ENCODE data around the gene SLIT1. TPM values are rescaled to one million over a fixed set of nuclear protein-coding genes. Genes with fewer than 3 reads are reported as not detected.

SLIT1 gene
- polyA plus RNA-seq, 1 donor from 2014 or later = 9.5 TPM

- Histone ChIP-seq H3K79me2 (replicated peaks; ENCODE audit: insufficient read depth, low read length) (no peaks in the 10 kb centered on the region), H3F3A (ENCODE audit: insufficient read depth, low read length, poor library complexity, severe bottlenecking) (no peaks in the 10 kb centered on the region), H3K36me3 (ENCODE audit: insufficient read depth, low read length) (no peaks in the 10 kb centered on the region), H3K4me3 (ENCODE audit: low read length) (no peak overlapping the region), H3K27me3 (ENCODE audit: insufficient read depth, low read depth, low read length) (no peaks in the 10 kb centered on the region), H3K9me3 (ENCODE audit: low read length) (no peaks in the 10 kb centered on the region), H3K9me2 (ENCODE audit: insufficient read depth, low read length) (no peaks in the 10 kb centered on the region), H3K9ac (ENCODE audit: low read length) (no peak overlapping the region), H3K4me2 (ENCODE audit: low read length) (no peak overlapping the region), H2AFZ (ENCODE audit: low read depth, low read length) (no peak overlapping the region), H4K20me1 (ENCODE audit: insufficient read depth) (no peaks in the 10 kb centered on the region), H3K27ac (ENCODE audit: low read length) (no peak overlapping the region)
- TF ChIP-seq EP300 (conservative IDR thresholded peaks at IDR 0.05; ENCODE audit: poor library complexity, severe bottlenecking) (no peak), REST (IDR thresholded peaks at IDR 0.05; ENCODE audit: borderline replicate concordance) (no peak), SMC3 (conservative IDR thresholded peaks at IDR 0.05; ENCODE audit: poor library complexity) (no peak), POLR2AphosphoS5 (IDR thresholded peaks at IDR 0.05) (no peak), CTCF (IDR thresholded peaks at IDR 0.05; ENCODE audit: poor library complexity, severe bottlenecking) (no peak)
Observed at GRCh38 chr10:97119058-97119745, 66.6 kb downstream of the SLIT1 start.

- Histone ChIP-seq H3K9ac (ENCODE audit: low read length) (no peak overlapping the region), H3K36me3 (ENCODE audit: insufficient read depth, low read length) (no peaks in the 10 kb centered on the region), H3K27ac (ENCODE audit: low read length) (no peak overlapping the region), H3K27me3 (ENCODE audit: insufficient read depth, low read depth, low read length) (no peaks in the 10 kb centered on the region), H3K9me2 (ENCODE audit: insufficient read depth, low read length) (no peaks in the 10 kb centered on the region), H3K4me3 (ENCODE audit: low read length) (no peak overlapping the region), H3F3A (ENCODE audit: insufficient read depth, low read length, poor library complexity, severe bottlenecking) (no peaks in the 10 kb centered on the region), H3K79me2 (replicated peaks; ENCODE audit: insufficient read depth, low read length) (no peaks in the 10 kb centered on the region), H3K9me3 (ENCODE audit: low read length) (no peaks in the 10 kb centered on the region), H2AFZ (ENCODE audit: low read depth, low read length) (no peak overlapping the region), H4K20me1 (ENCODE audit: insufficient read depth) (no peaks in the 10 kb centered on the region), H3K4me2 (ENCODE audit: low read length) (no peak overlapping the region)
- TF ChIP-seq SMC3 (conservative IDR thresholded peaks at IDR 0.05; ENCODE audit: poor library complexity) = no peak
- no peak for TF ChIP-seq TAF1 (IDR thresholded peaks at IDR 0.05; ENCODE audit: low read depth)
- TF ChIP-seq CTCF (IDR thresholded peaks at IDR 0.05; ENCODE audit: poor library complexity, severe bottlenecking) = no peak
- TF ChIP-seq EP300 (conservative IDR thresholded peaks at IDR 0.05; ENCODE audit: poor library complexity, severe bottlenecking) = no peak
- no peak for TF ChIP-seq MXI1 (conservative IDR thresholded peaks at IDR 0.05; ENCODE audit: poor library complexity, severe bottlenecking)
- TF ChIP-seq REST (IDR thresholded peaks at IDR 0.05; ENCODE audit: borderline replicate concordance) = no peak
- TF ChIP-seq RAD21 (conservative IDR thresholded peaks at IDR 0.05) = no peak
- TF ChIP-seq EZH2 (IDR thresholded peaks at IDR 0.05; ENCODE audit: borderline replicate concordance, insufficient read depth, low read length, poor library complexity, severe bottlenecking) = no peak
- TF ChIP-seq POLR2AphosphoS5 (IDR thresholded peaks at IDR 0.05) = no peak
Observed at GRCh38 chr10:97117372-97117771, 68.4 kb downstream of the SLIT1 start.

Data from neural cell (in vitro differentiated cells).